Neutrophil (primary cell): Measurements from ENCODE around the gene VWA8.
"Not testable (repeated sequence)": the region's sequence is repeated elsewhere in the genome, so short reads cannot be mapped to it uniquely, and the experiment has no call there.

ENCODE experiments used
- H3K27ac ChIP-seq: fragments of 200-600 bp; sonication (generic); 2 replicates; pipeline ENCODE4 v1.5.1; 2016; ENCODE audit warnings: mild to moderate bottlenecking, moderate library complexity
- H3K27me3 ChIP-seq: fragments of 200-600 bp; sonication (generic); 2 replicates; pipeline ENCODE4 v1.6.0; 2016; ENCODE audit warnings: mild to moderate bottlenecking
- H3K36me3 ChIP-seq: fragments of 200-600 bp; sonication (generic); 2 replicates; pipeline ENCODE4 v1.5.1; 2017
- H3K4me1 ChIP-seq, 2 experiments: fragments of 200-600 bp in 1 of 2; sonication (generic) in 1 of 2; 1 replicate in 1 of 2; 2 replicates in 1 of 2; pipeline versions ENCODE4 v1.5.1 to v1.6.1; 2013 to 2016; ENCODE audit warnings: low read depth in 1 of 2, low read length in 1 of 2, mild to moderate bottlenecking in 1 of 2, moderate library complexity in 1 of 2; ENCODE audit not compliant: control insufficient read depth in 1 of 2, insufficient read depth in 1 of 2
- H3K4me3 ChIP-seq, 2 experiments: fragments of 200-600 bp in 1 of 2; sonication (generic) in 1 of 2; 1 replicate in 1 of 2; 2 replicates in 1 of 2; pipeline ENCODE4 v1.5.1; 2013 to 2016; ENCODE audit warnings: low read depth in 1 of 2, low read length in 1 of 2, mild to moderate bottlenecking in 1 of 2, moderate library complexity in 1 of 2
- H3K9me3 ChIP-seq: fragments of 200-600 bp; sonication (generic); 2 replicates; pipeline ENCODE4 v1.5.1; 2016
- TF ChIP-seq, protein P1 (sequence below): fragments of 200-600 bp; sonication (generic); IDR thresholded peaks from 2 replicates; pipeline ENCODE4 v1.5.1; 2016; ENCODE audit warnings: antibody characterized with exemption

Gene VWA8

DNA sequence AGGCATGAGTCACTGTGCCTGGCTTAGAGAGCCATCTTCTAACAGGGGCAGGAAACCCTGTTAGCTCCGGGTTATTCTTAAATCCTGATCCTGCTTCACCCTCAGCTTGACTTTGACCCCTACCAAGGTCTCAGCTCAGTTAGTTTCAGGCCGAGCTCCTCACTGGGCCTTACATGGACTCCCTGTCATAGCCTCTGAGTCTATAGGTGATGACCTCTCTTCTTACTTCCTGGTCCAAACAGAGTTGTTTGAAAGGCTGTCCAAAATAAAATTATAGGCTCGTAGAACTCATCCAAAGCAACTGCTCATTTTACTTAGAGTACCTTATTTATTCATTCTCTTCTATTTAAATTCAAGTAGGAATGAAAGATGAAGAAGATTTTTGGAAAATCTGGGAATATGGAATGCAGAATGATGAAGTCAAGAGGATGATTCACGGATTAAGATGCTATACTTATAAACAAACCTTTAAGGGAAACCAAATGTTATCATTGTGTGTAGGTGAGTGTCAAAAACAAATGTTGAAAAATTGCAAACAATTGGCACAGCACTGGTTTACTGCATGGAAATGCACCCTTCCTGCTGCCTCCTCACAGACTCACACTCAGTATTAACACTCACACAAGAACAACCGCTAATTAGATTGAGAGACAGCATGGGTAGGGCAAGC, 329.5 kb downstream of the VWA8 start:
- H3K27ac ChIP-seq: no peak overlapping the region
- H3K4me3 ChIP-seq: no peak overlapping the region
- TF ChIP-seq, protein P1, sequence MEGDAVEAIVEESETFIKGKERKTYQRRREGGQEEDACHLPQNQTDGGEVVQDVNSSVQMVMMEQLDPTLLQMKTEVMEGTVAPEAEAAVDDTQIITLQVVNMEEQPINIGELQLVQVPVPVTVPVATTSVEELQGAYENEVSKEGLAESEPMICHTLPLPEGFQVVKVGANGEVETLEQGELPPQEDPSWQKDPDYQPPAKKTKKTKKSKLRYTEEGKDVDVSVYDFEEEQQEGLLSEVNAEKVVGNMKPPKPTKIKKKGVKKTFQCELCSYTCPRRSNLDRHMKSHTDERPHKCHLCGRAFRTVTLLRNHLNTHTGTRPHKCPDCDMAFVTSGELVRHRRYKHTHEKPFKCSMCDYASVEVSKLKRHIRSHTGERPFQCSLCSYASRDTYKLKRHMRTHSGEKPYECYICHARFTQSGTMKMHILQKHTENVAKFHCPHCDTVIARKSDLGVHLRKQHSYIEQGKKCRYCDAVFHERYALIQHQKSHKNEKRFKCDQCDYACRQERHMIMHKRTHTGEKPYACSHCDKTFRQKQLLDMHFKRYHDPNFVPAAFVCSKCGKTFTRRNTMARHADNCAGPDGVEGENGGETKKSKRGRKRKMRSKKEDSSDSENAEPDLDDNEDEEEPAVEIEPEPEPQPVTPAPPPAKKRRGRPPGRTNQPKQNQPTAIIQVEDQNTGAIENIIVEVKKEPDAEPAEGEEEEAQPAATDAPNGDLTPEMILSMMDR: no peak
- H3K9me3 ChIP-seq: no peaks in the 10 kb centered on the region
- H3K27me3 ChIP-seq: no peaks in the 10 kb centered on the region
- no peaks in the 10 kb centered on the region for H3K4me1 ChIP-seq
- H3K36me3 ChIP-seq: no peaks in the 10 kb centered on the region

DNA sequence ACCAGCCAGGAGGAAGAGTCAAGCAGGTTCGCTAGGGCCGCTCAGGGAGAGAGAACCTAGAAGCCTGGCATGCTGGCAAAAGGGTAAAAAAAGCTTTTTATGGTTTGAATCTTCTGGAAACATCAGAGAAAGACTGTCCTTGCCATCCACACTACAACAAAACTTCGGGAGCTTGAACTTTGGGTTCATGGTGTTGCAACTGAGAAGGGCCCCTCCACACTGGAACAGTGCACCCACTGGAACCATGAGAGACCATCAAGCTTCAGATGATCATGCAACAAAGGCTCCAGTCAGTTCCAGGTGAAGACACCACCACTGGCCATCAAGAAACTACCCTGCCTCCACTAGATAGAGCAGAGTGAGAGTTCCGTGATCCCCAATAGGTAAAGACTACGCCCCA, 333.5 kb downstream of the VWA8 start:
- no peak overlapping the region for H3K4me3 ChIP-seq
- H3K27me3 ChIP-seq: no peaks in the 10 kb centered on the region
- no peaks in the 10 kb centered on the region for H3K36me3 ChIP-seq
- no peaks in the 10 kb centered on the region for H3K9me3 ChIP-seq
- H3K4me1 ChIP-seq: no peaks in the 10 kb centered on the region
- H3K27ac ChIP-seq: no peak overlapping the region
- TF ChIP-seq, protein P1: no peak

DNA sequence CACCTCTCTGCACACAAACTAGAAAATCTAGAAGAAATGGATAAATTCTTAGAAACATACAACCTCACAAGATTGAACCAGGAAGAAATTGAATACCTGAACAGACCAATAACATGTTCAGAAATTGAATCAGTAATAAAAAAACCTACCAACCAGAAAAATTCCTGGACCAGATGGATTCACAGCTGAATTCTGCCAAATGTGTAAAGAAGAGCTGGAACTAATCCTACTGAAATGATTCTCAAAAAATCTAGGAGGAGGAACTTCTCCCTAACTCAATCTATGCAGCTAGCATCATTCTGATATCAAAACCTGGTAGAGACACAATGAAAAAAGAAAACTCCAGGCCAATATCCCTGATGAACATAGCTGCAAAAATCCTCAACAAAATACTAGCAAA, 336.9 kb downstream of the VWA8 start:
- Histone ChIP-seq H3K4me3 (no peak overlapping the region), H3K4me1 (no peaks in the 10 kb centered on the region), H3K27me3 (no peaks in the 10 kb centered on the region), H3K9me3 (no peaks in the 10 kb centered on the region), H3K27ac (no peak overlapping the region), H3K36me3 (no peaks in the 10 kb centered on the region)
- TF ChIP-seq, protein P1: no peak

DNA sequence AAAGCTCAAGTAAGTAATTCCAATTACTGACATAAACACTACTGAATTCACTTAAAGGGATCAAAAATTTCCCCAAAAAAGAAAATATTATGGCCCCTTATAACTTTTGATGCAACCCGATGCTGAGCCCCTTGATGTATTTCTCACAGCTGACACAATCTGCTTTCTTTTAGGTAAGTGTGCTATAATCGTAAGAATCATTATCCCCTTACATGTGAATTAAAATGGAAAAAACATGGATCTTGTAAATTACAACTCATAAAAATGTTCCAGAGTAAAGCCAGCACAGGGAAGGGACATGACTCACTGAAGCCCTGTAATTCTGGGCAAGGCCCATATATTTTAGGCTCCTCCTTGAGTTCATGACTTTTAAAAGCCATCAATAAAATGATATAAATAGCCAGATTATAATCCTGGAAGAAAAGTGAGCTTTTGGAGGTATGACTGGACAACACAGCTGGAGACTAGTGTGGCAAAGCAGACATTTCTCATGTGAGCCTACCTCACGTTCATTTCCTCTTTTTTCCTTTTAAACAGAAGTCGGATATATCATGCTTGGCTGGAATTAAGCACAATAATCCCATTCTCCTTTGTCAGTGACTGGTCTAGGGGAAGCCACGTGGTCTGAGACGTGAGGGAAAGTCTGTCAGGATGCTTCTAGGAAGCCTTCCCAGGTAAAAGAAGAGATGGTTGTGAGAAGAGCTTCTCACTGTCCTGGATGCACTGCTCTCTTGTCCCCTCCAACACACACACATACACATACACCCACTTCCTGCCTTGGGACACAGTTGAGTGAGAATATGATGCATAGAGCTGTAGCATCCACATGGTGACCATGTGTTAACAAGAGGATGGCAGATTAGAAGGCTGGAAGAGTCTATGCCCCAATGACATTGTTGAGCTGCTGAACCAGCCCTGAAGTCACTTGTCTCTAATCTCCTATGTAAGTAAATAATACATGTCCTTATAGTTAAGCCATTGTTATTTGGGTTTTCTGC, 338.2 kb downstream of the VWA8 start:
- TF ChIP-seq, protein P1: no peak
- Histone ChIP-seq H3K4me3 (no peak overlapping the region), H3K9me3 (no peaks in the 10 kb centered on the region), H3K27ac (no peak overlapping the region), H3K27me3 (no peaks in the 10 kb centered on the region), H3K36me3 (no peaks in the 10 kb centered on the region), H3K4me1 (no peaks in the 10 kb centered on the region)

DNA sequence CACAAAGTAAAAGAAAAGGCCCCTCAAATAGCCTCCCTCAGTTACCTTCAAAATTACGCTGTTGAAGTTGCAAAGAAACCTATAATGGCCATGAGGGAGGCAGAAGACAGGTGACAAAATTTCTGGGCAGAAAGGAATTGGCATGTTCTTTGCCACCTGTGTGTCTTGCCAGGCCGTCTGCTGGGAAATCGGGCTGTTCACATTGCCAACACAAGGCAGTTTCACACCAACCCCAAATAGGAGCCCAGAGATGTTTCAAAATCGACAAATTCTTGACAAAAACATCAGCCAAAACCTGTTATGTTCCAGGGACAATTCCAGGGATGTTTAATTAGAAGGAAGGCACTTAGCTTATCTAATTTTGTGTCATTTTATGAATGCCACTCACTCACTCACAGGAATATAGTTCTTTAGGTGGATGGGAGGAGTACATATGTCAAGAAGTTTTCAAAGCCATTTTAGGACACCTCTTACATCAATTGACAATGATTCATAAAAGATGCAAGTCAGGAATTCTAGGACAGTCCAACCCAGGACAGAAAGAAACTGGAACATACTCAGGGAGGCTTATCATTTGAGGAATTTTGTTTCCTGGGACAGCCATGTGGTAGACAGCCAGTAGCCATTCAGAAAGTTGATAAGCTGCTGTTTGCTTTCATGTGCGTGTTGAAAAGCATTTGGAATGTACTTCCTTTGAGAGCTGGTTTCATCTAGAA, 339.0 kb downstream of the VWA8 start:
- TF ChIP-seq, protein P1: no peak
- Histone ChIP-seq H3K9me3 (no peaks in the 10 kb centered on the region), H3K4me3 (no peak overlapping the region), H3K27me3 (no peaks in the 10 kb centered on the region), H3K36me3 (no peaks in the 10 kb centered on the region), H3K27ac (no peak overlapping the region), H3K4me1 (no peaks in the 10 kb centered on the region)

DNA sequence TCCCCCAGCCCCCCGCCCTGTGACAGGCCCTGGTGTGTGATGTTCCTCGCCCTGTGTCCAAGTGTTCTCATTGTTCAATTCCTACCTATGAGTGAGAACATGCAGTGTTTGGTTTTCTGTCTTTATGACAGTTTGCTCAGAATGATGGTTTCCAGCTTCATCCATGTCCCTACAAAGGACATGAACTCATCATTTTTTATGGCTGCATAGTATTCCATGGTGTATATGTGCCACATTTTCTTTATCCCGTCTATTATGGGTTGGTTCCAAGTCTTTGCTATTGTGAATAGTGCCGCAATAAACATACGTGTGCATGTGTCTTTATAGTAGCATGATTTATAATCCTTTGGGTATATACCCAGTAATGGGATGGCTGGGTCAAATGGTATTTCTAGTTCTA, 343.3 kb downstream of the VWA8 start:
- H3K27me3 ChIP-seq, H3K4me1 ChIP-seq, H3K4me3 ChIP-seq, H3K27ac ChIP-seq, H3K9me3 ChIP-seq, H3K36me3 ChIP-seq: not testable (repeated sequence)
